ENCODE measurements around the gene WFDC6. TPM values are rescaled to one million over a fixed set of nuclear protein-coding genes. Genes with fewer than 3 reads are reported as not detected.

WFDC6 gene
- total RNA-seq, 1 experiment from 2014 or later: not detected

- Histone ChIP-seq H3K27ac (ENCODE audit: insufficient read length, low read depth, low read length) (no peak overlapping the region), H3K23ac (ENCODE audit: insufficient read length, low read depth, low read length) (no peak overlapping the region), H2BK5ac (ENCODE audit: insufficient read length, low read length) (no peak overlapping the region), H3T11ph (ENCODE audit: low read length) (no peak overlapping the region), H2AFZ (ENCODE audit: low read length) (no peak overlapping the region), H2BK12ac (ENCODE audit: insufficient read length, low read depth, low read length) (no peak overlapping the region), H2BK20ac (ENCODE audit: low read depth, low read length, poor library complexity, severe bottlenecking) (no peak overlapping the region), H3K18ac (ENCODE audit: insufficient read length, low read depth, low read length) (no peak overlapping the region), H3K9ac (ENCODE audit: extremely low read depth, insufficient read length, low read length) (no peak overlapping the region), H4K8ac (replicated peaks; ENCODE audit: insufficient read length, low read depth, low read length) (no peak overlapping the region), H2BK120ac (ENCODE audit: low read depth, low read length, poor library complexity, severe bottlenecking) (no peak overlapping the region), H4K20me1 (ENCODE audit: control insufficient read depth, insufficient read depth, insufficient read length) (no peaks in the 10 kb centered on the region), H3K79me2 (ENCODE audit: insufficient read depth, low read length) (no peaks in the 10 kb centered on the region), H3K4me2 (ENCODE audit: insufficient read depth, insufficient read length, low read length) (no peak overlapping the region), H3K27me3 (ENCODE audit: insufficient read depth, low read length) (no peaks in the 10 kb centered on the region), H3K4ac (ENCODE audit: low read depth, low read length) (no peak overlapping the region), H3K23me2 (ENCODE audit: insufficient read length, low read depth, low read length, poor library complexity, severe bottlenecking) (no peaks in the 10 kb centered on the region), H4K5ac (ENCODE audit: insufficient read length, low read depth, low read length) (no peak overlapping the region), H4K91ac (ENCODE audit: insufficient read length, low read depth, low read length) (no peak overlapping the region), H3K56ac (ENCODE audit: insufficient read length, low read depth, low read length) (no peak overlapping the region), H3K4me1 (ENCODE audit: insufficient read depth, low read length) (no peaks in the 10 kb centered on the region), H3K79me1 (ENCODE audit: insufficient read depth, low read depth, low read length, poor library complexity, severe bottlenecking) (no peaks in the 10 kb centered on the region), H2AK5ac (ENCODE audit: insufficient read length, low read length) (no peak overlapping the region), H2BK15ac (ENCODE audit: low read depth, low read length) (no peak overlapping the region), H3K14ac (ENCODE audit: insufficient read depth, low read length) (no peak overlapping the region), H3K9me3 (ENCODE audit: control insufficient read depth, low read depth, low read length) (no peaks in the 10 kb centered on the region)
- H3K27ac Mint-ChIP-seq: no peak overlapping the region
- H3K27me3 Mint-ChIP-seq (ENCODE audit: low read depth): no peaks in the 10 kb centered on the region; the same call in none of the 2 replicates
- no peak overlapping the region for H3K4me3 Mint-ChIP-seq
- H3K4me1 Mint-ChIP-seq: no peaks in the 10 kb centered on the region
- no CpG with 5 or more reads among the region's 5 CpGs for WGBS (ENCODE audit: extremely low coverage, insufficient read length, low lambda C conversion rate)
- TF ChIP-seq, protein P1, sequence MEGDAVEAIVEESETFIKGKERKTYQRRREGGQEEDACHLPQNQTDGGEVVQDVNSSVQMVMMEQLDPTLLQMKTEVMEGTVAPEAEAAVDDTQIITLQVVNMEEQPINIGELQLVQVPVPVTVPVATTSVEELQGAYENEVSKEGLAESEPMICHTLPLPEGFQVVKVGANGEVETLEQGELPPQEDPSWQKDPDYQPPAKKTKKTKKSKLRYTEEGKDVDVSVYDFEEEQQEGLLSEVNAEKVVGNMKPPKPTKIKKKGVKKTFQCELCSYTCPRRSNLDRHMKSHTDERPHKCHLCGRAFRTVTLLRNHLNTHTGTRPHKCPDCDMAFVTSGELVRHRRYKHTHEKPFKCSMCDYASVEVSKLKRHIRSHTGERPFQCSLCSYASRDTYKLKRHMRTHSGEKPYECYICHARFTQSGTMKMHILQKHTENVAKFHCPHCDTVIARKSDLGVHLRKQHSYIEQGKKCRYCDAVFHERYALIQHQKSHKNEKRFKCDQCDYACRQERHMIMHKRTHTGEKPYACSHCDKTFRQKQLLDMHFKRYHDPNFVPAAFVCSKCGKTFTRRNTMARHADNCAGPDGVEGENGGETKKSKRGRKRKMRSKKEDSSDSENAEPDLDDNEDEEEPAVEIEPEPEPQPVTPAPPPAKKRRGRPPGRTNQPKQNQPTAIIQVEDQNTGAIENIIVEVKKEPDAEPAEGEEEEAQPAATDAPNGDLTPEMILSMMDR (conservative IDR thresholded peaks at IDR 0.05): no peak
- H3K36me3 Mint-ChIP-seq (ENCODE audit: insufficient read depth in 1 of 3, low read depth in 3 of 3): no peaks in the 10 kb centered on the region
- H3K9me3 Mint-ChIP-seq: no peaks in the 10 kb centered on the region
- no peak for DNase-seq
Observed at GRCh38 chr20:45507011-45507820, 32.1 kb downstream of the WFDC6 start.

All from H9 (cell line).